ENCODE results near the gene GNGT2.

Gene GNGT2

GRCh38 chr17:49162866-49163265, 47.5 kb downstream of the GNGT2 start:
- no peak for DNase-seq

GRCh38 chr17:49157784-49158183, 52.6 kb downstream of the GNGT2 start:
- DNase-seq = no peak

GRCh38 chr17:49156256-49156655, 54.1 kb downstream of the GNGT2 start:
- no peak for DNase-seq
